ENCODE data around the gene SLC5A11.

DNA sequence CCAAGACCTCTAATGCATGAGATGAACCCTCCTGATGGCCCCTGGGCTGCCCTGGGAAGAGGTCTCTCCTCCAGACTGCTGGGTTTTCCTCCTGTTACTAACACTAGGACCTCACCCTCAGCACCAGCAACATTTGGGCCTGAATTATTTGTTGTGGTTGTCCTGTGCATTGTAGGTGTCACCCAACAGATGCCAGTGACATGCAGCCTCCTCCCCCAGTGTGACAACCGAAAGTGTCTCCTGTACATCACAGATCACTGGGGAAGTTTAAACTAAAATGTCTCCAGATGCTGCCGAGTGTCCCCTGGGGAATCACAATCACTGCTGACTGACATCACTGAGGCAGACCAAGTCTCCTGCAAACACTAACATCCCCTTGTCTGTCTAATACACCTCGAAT is 74.8 kb downstream of the SLC5A11 start:
- TF ChIP-seq CTCF (optimal IDR thresholded peaks at IDR 0.05 in 1 of 3, IDR thresholded peaks at IDR 0.05 in 1 of 3, conservative IDR thresholded peaks at IDR 0.05 in 1 of 3; ENCODE audit: extremely low read depth in 1 of 3, insufficient read depth in 2 of 3, low read length in 3 of 3) (no peak), EZH2 (IDR thresholded peaks at IDR 0.05; ENCODE audit: low read length) (no peak)

Data from keratinocyte (primary cell).